K562 (cell line): ENCODE results near the gene OTOP3. TPM values are rescaled to one million over a fixed set of nuclear protein-coding genes. Genes with fewer than 3 reads are reported as not detected.

ENCODE experiments used
- ARNT ChIP-seq, 2 experiments: fragments of 450-650 bp; IDR thresholded peaks; 2 replicates each; pipeline ENCODE4 v1.6.1; 2016; ENCODE audit warnings: mild to moderate bottlenecking in 1 of 2
- CHD7 ChIP-seq: fragments of 200-600 bp; sonication (generic); IDR thresholded peaks from one replicate; pipeline ENCODE4 v1.6.1; 2012; ENCODE audit warnings: mild to moderate bottlenecking, low read depth, low read length, inconsistent platforms
- GTF3C2 ChIP-seq: IDR thresholded peaks from 3 replicates; pipeline ENCODE4 v1.6.1; 2011; ENCODE audit warnings: borderline replicate concordance, mild to moderate bottlenecking, moderate library complexity; ENCODE audit not compliant: insufficient read length; ENCODE audit errors: extremely low read depth
- RNF219 ChIP-seq: fragments of 250-450 bp; sonication (Bioruptor Pico); IDR thresholded peaks from 2 replicates; pipeline ENCODE4 v1.5.0; 2022; ENCODE audit warnings: mild to moderate bottlenecking
- SOX6 ChIP-seq: fragments of 450-650 bp; IDR thresholded peaks from 2 replicates; pipeline ENCODE4 v1.6.1; 2014; ENCODE audit warnings: mild to moderate bottlenecking
- TAF15 ChIP-seq: fragments of 200-400 bp; formaldehyde crosslinking; IDR thresholded peaks from 2 replicates; pipeline ENCODE4 v1.6.1; 2017; ENCODE audit warnings: mild to moderate bottlenecking, low read depth, low read length, moderate library complexity
- ZBTB43 ChIP-seq: sonication (generic); formaldehyde crosslinking; IDR thresholded peaks from 2 replicates; pipeline ENCODE4 v1.8.0; 2023; ENCODE audit warnings: mild to moderate bottlenecking, missing genetic modification reagents
- polyA plus RNA-seq, 8 experiments: library from polyadenylated mRNA; depleted of rRNA in 4 of 8; stranded (reverse) in 5 of 8; unstranded in 3 of 8; fragments of >200 nt; fragmentation: Nextera tagmentation in 2 of 8; fragmentation: Illumina TruSeq in 1 of 8; extraction: Ambion mirVana in 2 of 8; extraction: Trizol in 1 of 8; gene quantifications; 2 replicates each; pipeline versions ENCODE4 v1.2.1 to v1.2.3, GENCODE V29; 2011 to 2014; ENCODE audit warnings: inconsistent platforms in 1 of 8, missing spikeins in 1 of 8
- total RNA-seq, 7 experiments: library from RNA; depleted of rRNA in 6 of 7; stranded (reverse); fragments of >200 nt in 6 of 7; fragmentation: Illumina TruSeq in 2 of 7; extraction: Trizol in 2 of 7; gene quantifications; 2 replicates each; pipeline versions ENCODE4 v1.2.1 to v1.2.3, GENCODE V29; 2011 to 2021; ENCODE audit warnings: low replicate concordance in 1 of 7

Gene OTOP3
- total and polyA plus RNA-seq, 9 of the 15 experiments (the other 6 are each of a cell fraction or from before 2014, with no cell fraction given) = not detected

- TF ChIP-seq CHD7 (no peak), ZBTB43 (CRISPR knock-in tag) (no peak), RNF219 (CRISPR knock-in tag) (no peak), GTF3C2 (no peak), ARNT (IDR thresholded peaks at IDR 0.05) (no peak), SOX6 (no peak), TAF15 (no peak)
Measured at GRCh38 chr17:74935585-74936469, at the start of gene OTOP3 (continued).
